GM19025 (cell line): Measurements from ENCODE around the gene ITPK1.

Source experiments
- ATAC-seq: cut with Tn5 transposase; IDR thresholded peaks from one replicate; pipeline ENCODE4 v1.9.1; 2021; ENCODE audit warnings: mild to moderate bottlenecking, low read depth, moderate library complexity; ENCODE audit not compliant: unreplicated experiment

Gene ITPK1

DNA sequence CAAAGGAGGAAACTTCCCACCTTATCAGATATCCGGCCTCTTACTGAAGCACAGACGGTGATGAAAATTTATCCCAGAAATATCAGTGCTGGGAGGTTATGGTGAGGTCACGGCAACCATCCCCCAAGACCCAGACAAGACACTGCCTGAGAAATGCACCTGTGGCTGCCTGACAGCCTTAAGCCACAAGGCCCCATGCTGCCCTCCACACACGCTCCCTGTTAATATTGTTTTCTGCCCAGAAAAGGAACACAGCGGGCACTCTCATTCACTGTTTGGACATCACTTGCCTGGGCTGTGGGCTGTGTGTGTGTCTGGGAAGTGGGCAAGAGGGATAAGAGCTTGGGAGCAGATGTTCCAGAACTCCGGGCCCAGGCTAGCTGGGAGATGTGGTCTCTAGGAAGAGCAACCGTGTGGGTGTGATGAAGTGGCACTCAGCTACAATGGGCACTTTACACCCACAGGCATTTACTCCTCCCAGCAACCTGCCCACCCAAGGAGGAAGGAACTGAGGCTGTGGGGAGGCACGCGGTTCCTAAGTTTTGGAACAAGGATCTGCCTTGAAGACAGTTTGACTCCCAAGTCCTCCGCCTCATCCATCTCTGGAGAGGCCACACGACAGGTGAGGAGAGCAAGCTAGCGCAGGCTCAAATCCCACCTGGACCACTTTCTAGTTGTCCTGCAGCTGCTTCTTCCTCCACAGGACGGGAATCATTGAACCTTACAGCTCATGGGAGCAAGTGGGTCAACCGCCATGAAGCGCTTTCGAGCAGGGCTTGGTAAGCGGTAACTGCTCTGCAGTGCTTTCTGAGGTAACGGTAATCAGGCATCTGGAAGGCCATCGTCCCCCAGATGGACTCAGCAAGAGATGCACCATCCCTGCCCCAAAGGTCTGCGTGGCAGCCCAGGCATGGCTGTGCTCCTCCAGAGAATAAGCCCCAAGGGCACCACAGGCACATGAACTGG, 101.4 kb downstream of the ITPK1 start:
- ATAC-seq: no peak

DNA sequence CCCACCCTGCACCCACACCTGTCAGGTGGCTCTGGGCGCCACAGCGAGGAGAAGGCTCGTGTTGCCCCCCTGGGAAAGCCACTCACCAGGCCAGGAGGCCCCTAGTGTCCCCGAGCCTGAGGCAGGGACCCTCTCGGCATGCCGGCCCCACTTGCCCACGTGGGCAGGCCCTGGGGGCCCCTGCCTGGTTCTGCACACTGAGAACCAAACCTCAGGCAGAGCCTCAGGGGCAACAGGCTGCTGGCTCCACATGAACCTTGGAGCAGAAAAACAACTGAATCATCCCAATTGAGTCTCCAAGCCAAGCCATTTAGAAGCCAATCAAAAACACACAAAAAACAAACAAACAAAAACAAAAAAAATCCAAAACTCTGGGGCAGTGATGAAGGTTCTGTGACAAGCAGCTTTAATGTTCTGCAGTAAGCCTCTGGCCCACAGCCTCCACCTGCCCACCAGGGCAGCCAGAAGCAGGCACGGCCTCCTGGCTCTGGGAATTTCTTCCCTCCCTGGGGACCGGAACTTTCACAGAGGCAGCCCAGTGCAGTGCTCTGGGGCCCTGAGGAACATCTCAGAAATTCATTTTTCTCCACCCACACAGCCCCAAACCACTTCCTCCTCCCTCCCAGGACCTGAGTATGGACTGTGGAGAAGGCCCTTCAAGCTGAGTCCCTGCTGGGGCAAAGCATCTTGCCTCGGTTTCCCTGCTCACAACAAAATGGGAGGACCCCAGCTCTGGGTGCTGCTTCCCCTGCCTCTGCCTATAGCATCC, 102.6 kb downstream of the ITPK1 start:
- no peak for ATAC-seq

DNA sequence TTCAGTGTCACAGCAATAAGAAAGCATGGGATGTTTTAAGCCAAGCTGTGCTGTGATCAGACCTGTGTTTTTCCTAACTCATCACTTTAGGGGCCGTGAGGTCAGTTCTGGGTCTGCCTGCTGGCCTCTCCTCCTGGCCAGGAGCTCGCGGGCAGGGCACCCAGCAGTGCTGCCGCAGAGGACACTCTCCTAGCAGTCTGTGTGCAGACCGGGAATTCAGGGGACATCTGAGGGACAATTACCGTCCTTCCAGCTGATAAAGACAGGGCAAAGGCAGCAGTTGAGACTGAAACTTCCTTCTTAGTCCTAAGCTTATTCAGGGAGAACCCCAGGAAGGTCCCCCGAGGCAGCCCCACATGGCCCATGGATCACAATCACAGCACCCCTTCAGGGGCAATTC, 103.2 kb downstream of the ITPK1 start:
- ATAC-seq: no peak

DNA sequence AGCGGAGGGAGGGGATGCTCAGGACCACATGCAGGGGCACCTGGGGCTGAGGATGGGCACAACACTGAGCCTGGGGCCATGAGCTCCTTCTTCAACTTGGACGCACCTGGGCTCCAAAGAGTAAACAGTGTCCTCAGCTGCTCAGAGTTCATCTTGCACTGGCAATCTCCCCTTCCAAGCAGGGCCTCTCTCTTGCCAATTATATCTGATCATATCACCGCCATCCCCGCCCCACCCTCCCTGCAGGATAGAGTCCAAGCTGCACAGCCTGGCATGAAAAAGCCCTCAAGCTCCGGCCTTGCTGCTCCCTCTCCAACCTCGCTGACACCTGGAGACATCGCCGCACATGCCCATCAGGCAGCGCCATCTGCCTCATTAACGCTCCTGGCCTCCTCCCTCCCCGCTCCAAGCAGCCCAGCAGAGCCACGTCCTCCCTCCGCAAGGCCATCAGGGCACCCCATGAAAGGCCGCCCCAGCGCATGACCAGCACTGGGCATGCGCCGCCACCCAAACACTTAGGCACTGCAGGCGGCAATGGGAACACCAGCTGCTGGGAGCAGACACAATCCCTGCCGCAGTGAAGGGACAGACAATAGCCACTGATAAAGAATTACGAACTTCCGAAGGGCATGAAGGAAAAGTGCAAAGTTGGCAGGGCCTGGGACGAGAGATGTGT, 103.9 kb downstream of the ITPK1 start:
- ATAC-seq: no peak

DNA sequence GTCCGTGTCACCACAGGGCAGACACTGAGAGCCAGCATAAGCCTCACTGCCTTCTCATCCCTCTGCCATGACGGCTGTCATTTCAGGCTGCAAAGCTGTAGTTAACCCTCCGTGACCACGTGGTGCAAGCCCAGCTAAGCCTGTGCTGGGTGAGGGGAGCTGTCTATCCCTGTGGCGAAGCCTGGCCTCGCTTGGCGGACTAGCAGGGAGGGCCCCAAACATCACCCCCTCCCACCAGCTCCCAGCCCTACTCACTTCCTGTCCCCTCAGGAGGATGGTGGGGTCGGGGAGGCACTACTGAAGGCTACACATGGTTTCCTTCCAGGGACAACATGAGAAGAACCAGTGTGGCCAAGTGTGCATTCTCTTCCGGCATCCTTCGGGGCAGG, 104.6 kb downstream of the ITPK1 start:
- ATAC-seq: no peak

DNA sequence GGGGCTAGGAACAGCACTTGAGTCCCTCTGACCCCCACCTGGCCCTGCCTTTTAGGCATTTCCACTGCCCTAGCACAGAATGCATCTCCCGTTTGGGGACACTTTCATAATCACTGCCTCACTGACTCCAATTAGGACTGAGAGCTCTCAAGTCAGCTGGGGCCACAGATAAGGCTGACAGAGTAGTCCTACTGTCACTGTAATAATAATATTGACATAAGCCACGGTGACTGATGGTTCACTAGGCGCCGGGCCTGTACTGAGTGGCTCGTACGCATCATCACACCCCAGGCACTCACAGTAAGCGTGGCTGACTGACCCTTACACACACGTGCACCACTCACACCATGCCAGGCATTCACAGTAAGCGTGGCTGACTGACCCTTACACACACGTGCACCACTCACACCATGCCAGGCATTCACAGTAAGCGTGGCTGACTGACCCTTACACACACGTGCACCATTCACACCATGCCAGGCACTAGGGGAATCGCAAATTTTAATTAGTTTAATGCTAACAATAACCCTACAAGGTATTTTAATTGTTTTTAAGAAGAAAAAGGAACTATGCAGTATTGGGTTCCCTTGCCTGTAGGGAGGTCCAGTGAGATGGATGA, 105.1 kb downstream of the ITPK1 start:
- no peak for ATAC-seq

DNA sequence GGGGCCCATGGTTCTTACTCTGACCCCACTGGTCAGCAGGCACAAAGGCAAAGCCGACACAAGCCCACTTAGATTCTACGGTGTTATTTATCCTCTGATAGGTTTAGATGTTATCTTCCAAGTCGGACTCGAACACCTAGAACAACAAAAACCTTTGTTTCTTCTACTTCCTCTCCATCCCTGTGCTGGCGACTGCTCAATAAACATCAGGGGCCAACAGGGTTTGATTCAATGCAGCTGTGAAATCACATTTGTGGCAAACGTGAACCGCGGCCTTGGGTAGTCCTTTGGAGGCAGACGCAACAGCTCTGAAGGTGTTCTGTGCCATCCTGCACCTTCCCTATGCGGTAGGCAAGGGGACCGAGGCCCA, 105.6 kb downstream of the ITPK1 start:
- ATAC-seq: no peak

DNA sequence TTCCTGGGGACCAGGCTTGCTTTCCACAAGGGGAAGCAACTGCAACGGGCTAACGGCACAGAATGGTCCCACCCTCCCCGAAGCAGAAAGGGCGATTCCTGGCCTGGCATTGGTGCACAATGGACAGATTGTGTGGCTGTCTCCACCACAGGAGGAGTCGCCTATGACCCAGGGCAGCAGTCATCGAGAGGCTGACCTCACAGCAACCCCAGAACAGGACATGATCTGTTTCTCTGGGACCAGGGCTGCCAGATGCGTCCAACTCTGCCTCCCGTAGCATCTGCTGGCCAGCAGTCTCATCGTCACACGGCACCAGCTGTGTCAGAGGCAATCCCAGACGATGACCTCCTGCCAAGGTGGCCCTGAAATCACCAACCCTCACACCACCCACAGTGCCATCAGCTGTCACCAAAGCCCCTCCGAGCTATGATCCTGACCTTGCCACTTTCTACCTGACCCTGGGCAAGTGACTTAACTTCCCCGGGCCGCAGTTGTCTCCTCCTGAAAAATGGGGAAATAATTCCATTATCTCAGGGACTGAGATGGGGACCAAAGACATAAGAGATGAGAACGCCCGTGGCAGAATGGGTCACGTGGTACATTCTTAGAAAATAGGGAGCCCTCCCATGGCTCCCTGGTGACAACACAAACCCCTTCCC, 106.1 kb downstream of the ITPK1 start:
- no peak for ATAC-seq

DNA sequence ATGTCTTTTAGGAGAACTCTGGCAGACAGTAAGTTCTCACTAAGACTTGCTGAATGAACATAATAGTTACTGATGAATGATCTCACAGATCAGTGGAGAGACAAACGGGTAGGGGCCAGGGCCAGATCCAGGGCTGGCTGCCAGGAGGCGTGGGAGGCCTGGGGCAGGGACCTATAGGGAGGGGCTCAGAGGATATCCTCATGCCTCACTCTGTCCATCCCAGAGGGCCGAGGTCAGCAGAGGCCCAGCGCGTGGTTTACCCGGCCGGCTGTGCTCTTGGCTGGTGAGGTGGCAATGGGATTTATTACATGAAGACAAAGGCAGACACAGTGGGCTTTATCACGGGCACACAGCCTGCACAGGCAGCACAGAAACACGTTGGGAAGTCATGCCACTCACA, 107.3 kb downstream of the ITPK1 start:
- ATAC-seq: no peak

DNA sequence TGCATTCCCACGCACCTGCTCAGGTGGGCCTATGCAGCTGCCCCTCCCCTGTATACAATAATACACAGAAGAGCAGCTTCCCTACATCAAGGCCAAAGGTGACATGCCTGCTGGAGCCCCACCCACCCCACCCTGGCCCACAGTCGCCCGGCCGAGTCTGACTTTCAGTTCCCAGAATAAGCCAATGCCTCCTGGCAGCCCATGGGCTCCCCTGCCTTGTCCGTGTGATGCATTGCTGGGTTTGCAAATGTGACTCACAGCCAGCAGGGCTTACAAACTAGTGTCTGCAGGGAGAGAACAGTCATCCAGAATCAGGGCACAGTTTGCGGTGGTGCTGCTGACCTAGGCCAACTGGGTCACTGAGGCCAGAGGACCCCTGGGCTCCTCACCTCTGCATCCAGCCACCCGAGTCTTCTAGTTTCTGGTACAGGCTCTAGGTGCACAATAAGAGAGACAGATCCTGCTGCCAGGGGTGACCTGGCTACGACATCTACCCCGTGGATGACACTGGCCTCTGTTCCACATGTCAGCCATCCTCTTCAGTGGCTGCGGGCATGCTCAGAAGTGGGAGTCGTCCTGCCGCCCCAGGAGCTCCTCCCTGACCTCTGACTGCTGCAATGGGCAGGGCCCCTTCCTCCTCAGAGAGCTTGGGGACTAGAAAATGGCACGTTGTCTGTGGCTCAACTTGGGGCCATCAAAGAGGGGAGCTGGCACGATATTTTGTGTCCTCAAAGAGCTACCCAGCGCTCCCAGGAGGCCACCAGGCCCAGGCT, 108.3 kb downstream of the ITPK1 start:
- ATAC-seq: peak; percentile 59

DNA sequence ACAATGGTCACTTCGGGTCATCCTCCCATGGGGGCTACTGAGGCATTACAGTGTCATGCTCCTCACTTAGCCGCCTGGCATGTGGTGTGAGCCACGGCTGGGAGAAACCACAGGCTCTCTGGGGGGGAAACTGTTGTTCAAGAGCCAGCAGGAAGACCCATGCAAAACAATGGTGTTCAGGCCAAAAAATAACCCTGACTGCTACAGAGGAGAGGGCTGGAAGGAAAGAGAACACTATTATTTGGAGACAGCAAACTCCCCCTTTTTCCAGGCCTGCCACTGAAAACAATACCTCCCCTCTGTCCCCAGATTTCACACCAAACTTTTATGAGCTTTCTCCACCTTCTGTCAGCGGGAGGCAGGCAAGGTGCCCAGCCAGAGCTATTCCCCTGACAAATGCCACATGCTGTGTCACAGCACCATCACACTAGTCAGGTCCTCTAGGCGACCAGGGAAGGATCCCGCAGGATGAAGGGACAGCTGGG, 109.1 kb downstream of the ITPK1 start:
- no peak for ATAC-seq

DNA sequence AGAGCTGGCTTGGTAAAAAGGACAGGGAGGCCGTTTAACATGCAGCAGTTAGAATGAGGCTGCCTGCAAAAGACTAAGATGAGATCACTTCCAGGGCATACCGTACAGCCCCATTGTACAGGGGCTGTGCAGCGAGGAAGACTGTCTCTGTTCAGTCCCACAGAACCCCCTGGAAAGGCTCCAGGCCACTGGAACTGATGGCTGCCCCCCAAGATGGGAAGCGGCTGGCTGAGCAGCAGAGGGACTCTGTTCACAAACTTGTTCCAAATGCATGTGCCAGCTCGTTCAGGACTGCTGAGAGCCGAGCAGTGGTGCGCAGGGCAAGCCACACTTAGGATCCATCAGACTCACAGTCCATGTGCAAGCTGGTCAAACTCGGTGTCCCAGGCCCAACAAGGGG, 109.9 kb downstream of the ITPK1 start:
- ATAC-seq: no peak

DNA sequence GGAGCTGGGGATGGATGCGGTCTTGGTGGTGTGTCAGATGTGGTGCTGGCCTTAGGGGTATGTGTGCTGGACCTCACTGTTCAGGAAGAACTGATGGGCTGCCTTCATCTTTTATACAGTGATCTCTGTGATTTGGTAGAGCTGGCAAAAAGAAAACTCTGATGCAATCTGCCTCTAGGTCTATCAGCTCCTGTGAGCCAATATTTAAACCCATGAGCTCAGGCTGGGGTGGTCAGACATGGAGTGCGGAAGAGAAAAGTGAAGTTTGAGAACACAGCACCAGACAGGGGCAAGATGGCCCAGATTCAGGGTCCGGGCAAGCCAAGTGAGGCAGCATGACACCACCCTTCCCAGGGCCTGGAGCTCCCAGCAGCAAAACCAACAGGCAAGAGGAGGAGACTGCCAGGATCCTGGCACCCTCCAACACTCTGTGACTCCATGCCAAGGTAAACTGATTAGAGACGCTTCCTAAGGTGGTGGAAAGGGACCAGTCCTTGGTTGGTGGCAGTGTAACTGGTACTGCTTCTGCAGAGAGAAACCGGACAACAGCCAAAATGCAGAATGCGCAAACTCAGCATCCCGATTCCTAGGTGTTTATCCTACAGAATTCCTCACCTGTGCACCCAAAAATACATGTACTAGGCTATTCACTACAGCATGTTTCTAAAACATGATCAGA, 110.5 kb downstream of the ITPK1 start:
- no peak for ATAC-seq

DNA sequence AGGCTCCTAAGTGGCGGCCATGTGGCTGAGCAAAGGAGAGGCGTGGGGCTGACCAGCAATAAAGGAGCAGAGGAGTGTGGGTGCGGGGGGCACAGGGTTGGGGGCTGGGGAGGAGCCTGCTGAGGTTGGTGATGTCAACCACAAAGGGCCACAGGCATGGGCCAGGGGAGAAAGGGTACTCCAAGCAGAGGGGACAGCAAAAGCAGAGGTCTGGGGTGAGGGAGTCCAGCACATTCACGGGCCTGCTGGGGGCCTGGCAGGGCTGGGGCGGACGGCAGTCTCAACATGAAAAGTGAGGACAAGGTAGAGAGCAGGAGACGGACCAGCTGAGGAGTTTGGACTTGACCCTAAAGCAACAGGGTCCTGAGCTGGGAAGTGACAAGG, 111.0 kb downstream of the ITPK1 start:
- ATAC-seq: no peak

DNA sequence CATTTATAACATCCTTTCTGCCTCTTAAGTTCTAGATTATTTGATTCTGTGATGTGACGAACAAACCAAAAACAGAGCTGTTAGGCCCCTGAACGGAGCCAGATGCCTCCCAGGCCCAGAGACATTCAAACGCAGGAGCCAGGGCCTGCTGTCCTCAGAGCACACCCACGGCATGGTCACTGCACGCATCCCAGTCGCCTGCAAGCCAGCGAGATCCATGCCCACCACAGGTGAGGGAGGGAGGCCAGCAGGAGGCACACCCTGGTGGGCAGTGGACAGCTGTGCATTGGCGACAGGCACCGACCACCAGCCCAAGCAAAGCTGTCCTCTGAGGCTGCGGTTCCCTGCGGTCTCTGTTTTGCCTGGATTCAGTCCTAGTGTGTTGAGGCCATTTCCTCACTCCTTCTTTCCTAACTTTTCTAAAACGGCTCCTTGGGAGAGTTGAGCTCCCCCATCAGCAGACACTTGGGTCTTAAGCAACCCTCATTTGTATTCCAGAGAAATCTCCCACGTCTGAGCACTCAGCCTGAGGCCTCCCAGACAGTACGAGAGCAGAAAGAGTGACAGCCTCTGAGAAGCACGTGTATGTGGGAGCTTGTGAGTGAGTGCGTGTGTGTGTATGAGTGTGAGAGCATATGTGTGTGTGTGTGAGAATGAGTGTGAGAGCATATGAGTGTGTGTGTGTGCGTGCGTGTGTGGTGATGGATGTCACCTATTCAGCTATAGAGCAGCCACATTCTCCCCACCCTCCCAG, 111.6 kb downstream of the ITPK1 start:
- ATAC-seq: no peak

DNA sequence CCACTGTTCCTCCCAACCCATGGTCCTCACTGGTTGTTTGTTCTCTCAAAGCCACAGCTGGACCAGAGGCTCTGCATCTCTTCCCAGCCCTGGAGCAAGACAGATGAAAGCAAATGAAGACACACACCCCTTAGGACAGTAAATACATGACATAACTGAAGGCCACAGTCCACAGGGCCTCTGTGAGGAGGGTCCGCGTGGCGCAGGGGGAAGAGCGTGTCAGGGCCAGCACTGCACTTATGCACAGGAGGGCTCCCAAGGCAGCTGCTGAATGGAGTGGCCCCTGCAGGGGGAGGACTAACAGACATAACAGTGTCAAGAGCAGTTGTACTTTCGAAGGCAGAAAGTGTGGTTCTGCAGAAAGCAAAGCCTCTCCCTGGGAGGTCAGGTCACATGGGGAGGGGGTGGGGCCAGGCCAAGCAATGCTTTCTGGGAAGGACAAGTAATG, 112.8 kb downstream of the ITPK1 start:
- ATAC-seq: no peak

DNA sequence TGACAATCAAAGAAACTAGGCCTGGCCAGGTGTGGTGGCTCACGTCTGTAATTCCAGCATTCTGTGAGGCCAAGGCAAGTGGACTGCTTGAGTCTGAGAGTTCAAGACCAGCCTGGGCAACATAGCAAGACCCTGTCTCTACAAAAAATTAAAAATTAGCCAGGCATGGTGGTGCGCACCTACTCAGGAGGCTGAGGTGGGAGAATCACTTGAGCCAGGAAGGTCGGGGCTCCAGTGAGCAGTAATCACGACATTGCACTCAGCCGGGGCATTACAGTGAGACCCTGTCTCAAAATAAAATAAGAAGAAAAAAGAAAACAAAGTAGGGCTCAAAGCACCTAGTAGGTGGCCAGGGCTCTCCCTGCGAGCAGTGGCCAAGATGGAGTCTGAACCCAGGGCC, 113.7 kb downstream of the ITPK1 start:
- ATAC-seq: no peak

DNA sequence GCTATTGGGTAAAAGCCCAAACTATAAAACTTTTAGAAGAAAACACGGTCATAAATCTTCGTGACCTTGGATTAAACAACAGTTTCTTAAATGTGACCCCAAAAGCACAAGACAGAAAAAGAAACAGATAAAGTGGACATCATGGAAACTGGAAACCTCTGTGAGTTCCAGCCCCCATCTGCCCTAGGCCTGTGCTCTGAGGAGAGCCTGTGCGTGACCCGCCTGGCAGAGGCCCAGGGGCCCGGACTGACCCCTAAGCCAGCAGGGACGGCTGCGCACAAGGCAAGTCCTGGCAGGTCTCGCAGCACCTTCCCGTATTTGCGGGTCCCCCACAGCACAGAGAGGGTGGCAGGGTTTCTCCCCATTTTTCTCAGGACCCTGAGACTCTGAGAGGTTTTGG, 116.8 kb downstream of the ITPK1 start:
- ATAC-seq: no peak
